Chondrocyte (in vitro differentiated cells): ENCODE results near the gene SUMO2. TPM values are rescaled to one million over a fixed set of nuclear protein-coding genes. Genes with fewer than 3 reads are reported as not detected.
A peak's percentile ranks its signal among the peaks of the same experiment; 100 is the strongest.
"Not testable (repeated sequence)": the region's sequence is repeated elsewhere in the genome, so short reads cannot be mapped to it uniquely, and the experiment has no call there.

Experiments used
- DNase-seq: peaks from one replicate; pipeline ENCODE4 v3.0.0; 2021; ENCODE audit warnings: mixed read lengths, low spot score
- H3K27ac Mint-ChIP-seq: one replicate; pipeline ENCODE4 v1.8.0; 2021; ENCODE audit warnings: mild to moderate bottlenecking, moderate library complexity, mixed read lengths; ENCODE audit not compliant: unreplicated experiment
- H3K27me3 Mint-ChIP-seq: 2 replicates; pipeline ENCODE4 v1.8.0; 2021; ENCODE audit warnings: low read depth, mixed read lengths
- H3K36me3 Mint-ChIP-seq: 2 replicates; pipeline ENCODE4 v1.8.0; 2021; ENCODE audit warnings: low read depth, mixed read lengths
- H3K4me1 Mint-ChIP-seq: 2 replicates; pipeline ENCODE4 v1.8.0; 2021; ENCODE audit warnings: low read depth, mild to moderate bottlenecking, mixed read lengths
- H3K4me3 Mint-ChIP-seq: one replicate; pipeline ENCODE4 v1.8.0; 2021; ENCODE audit warnings: mild to moderate bottlenecking, moderate library complexity, mixed read lengths; ENCODE audit not compliant: unreplicated experiment
- H3K9me3 Mint-ChIP-seq: 2 replicates; pipeline ENCODE4 v1.8.0; 2021; ENCODE audit warnings: low read depth, mixed read lengths
- CTCF ChIP-seq: fragments of 200-600 bp; sonication (generic); IDR thresholded peaks from 2 replicates; pipeline ENCODE4 v1.5.0; 2021; ENCODE audit warnings: antibody characterized with exemption, mild to moderate bottlenecking, moderate library complexity
- total RNA-seq: library from RNA; stranded (reverse); gene quantifications from 3 replicates; pipeline ENCODE4 v1.2.1, GENCODE V29; 2021

Gene SUMO2
- total RNA-seq, 1 donor from 2014 or later = 307 TPM

GRCh38 chr17:75135452-75135851 is 47.3 kb downstream of the SUMO2 start:
- TF ChIP-seq CTCF = no peak
- H3K9me3 Mint-ChIP-seq = no peaks in the 10 kb centered on the region
- peaks cover 2% of the 10 kb centered on the region for H3K36me3 Mint-ChIP-seq
- H3K27me3 Mint-ChIP-seq = no peaks in the 10 kb centered on the region
- no peak overlapping the region for H3K4me3 Mint-ChIP-seq
- no peak overlapping the region for H3K27ac Mint-ChIP-seq
- H3K4me1 Mint-ChIP-seq = peaks cover 8% of the 10 kb centered on the region
- DNase-seq = peak; percentile 47

- H3K9me3 Mint-ChIP-seq, H3K27ac Mint-ChIP-seq, H3K4me3 Mint-ChIP-seq, H3K27me3 Mint-ChIP-seq, H3K36me3 Mint-ChIP-seq: not testable (repeated sequence)
- peak; percentile 29 for DNase-seq
- peaks cover 10% of the 10 kb centered on the region for H3K4me1 Mint-ChIP-seq
Observed at GRCh38 chr17:75133607-75134347, 49.0 kb downstream of the SUMO2 start.

- Mint-ChIP-seq H3K4me3 (no peak overlapping the region), H3K9me3 (no peaks in the 10 kb centered on the region), H3K4me1 (peaks cover 10% of the 10 kb centered on the region), H3K27ac (peak overlapping the region; percentile 22), H3K27me3 (no peaks in the 10 kb centered on the region), H3K36me3 (peaks cover 3% of the 10 kb centered on the region)
- peak; percentile 28 for DNase-seq
- TF ChIP-seq CTCF = no peak
Observed at GRCh38 chr17:75133001-75133400, 49.8 kb downstream of the SUMO2 start.

- peak; percentile 28 for DNase-seq
- peak overlapping the region; percentile 80 for H3K4me3 Mint-ChIP-seq
- peaks cover 10% of the 10 kb centered on the region for H3K4me1 Mint-ChIP-seq
- H3K27ac Mint-ChIP-seq = peak overlapping the region; percentile 82
- H3K36me3 Mint-ChIP-seq, H3K27me3 Mint-ChIP-seq, H3K9me3 Mint-ChIP-seq: not testable (repeated sequence)
Observed at GRCh38 chr17:75132018-75133000, 50.5 kb downstream of the SUMO2 start.

GRCh38 chr17:75131278-75132017 is 51.3 kb downstream of the SUMO2 start, which contains the start of gene NT5C:
Gene NT5C (minus strand): TSS chr17:75131742. CDS start chr17:75131707, 35 bp downstream.
- H3K27ac Mint-ChIP-seq = peak within 1 kb of the TSS; percentile 82
- H3K4me1 Mint-ChIP-seq = peaks cover 10% of the 10 kb centered on the region
- DNase-seq = peak; percentile 93
- TF ChIP-seq CTCF = peak; percentile 83
- H3K36me3 Mint-ChIP-seq = peaks cover 3% of the 10 kb centered on the region
- no peaks in the 10 kb centered on the region for H3K9me3 Mint-ChIP-seq
- no peaks in the 10 kb centered on the region for H3K27me3 Mint-ChIP-seq
- peak within 1 kb of the TSS; percentile 85 for H3K4me3 Mint-ChIP-seq
